ENCODE measurements around the gene L2HGDH.

Gene L2HGDH

DNA sequence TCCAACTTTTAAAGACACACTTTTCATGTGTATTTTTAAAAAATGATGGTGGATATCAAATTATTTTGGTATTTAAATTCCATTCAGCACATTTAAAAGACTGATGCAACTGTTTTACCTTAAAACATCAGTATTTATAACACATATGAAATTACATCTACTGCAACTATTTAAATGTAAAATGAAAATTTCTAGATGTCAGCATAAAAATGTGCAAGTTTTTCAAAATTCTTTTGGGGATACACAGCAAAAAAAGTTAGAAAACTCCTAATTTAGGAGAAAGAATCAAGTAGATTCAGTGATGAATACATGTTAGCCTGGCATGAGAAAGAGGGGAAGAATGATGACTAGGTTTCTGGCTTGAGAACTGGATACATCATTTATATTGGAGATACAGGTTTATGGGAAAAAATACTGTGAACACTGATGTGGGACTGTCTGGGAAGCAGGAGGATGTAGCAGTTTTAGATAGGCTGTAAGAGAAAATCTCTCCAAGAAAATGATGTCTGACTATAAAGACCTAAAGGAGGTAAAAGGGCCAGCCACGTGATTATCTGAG lies 89.9 kb downstream of the L2HGDH start:
- Histone ChIP-seq H3K36me3 (ENCODE audit: control insufficient read depth in 1 of 2, insufficient read depth in 2 of 2, low read length in 2 of 2) (peaks cover 0 to 5% of the 10 kb centered on the region in 2 experiments), H3K18ac (ENCODE audit: low read length) (no peak overlapping the region), H3K79me2 (ENCODE audit: control insufficient read depth, insufficient read depth, low read length, poor library complexity) (peaks cover 2% of the 10 kb centered on the region), H3K4me1 (ENCODE audit: control insufficient read depth in 1 of 2, insufficient read depth in 2 of 2, low read length in 2 of 2) (no peaks in the 10 kb centered on the region), H3K23ac (ENCODE audit: low read length) (no peak overlapping the region), H3K9ac (ENCODE audit: low read length) (no peak overlapping the region), H2BK120ac (ENCODE audit: insufficient read depth, low read length, poor library complexity) (no peak overlapping the region), H3K4ac (ENCODE audit: low read depth, low read length) (no peak overlapping the region), H2AK5ac (ENCODE audit: low read length) (no peak overlapping the region), H2BK12ac (ENCODE audit: low read length) (no peak overlapping the region), H3K9me3 (ENCODE audit: insufficient read depth, low read depth, low read length) (no peaks in the 10 kb centered on the region), H3K27me3 (ENCODE audit: insufficient read depth, low read length) (no peaks in the 10 kb centered on the region), H4K8ac (ENCODE audit: low read depth, low read length) (no peak overlapping the region), H3K14ac (ENCODE audit: low read length) (no peak overlapping the region), H3K27ac (ENCODE audit: low read depth, low read length) (no peak overlapping the region), H3K79me1 (ENCODE audit: low read length) (no peaks in the 10 kb centered on the region), H2AFZ (ENCODE audit: insufficient read depth, low read length, poor library complexity) (no peak overlapping the region), H3K4me3 (ENCODE audit: low read depth, low read length) (no peak overlapping the region), H3K4me2 (ENCODE audit: low read length) (no peak overlapping the region), H4K91ac (ENCODE audit: low read depth, low read length) (no peak overlapping the region), H4K12ac (ENCODE audit: low read depth, low read length) (no peak overlapping the region), H2BK5ac (ENCODE audit: low read depth, low read length, poor library complexity) (no peak overlapping the region)
- DNase-seq: no peak
- WGBS (ENCODE audit: extremely low coverage, insufficient coverage, insufficient read length): no CpG with 5 or more reads among the region's 1 CpG

DNA sequence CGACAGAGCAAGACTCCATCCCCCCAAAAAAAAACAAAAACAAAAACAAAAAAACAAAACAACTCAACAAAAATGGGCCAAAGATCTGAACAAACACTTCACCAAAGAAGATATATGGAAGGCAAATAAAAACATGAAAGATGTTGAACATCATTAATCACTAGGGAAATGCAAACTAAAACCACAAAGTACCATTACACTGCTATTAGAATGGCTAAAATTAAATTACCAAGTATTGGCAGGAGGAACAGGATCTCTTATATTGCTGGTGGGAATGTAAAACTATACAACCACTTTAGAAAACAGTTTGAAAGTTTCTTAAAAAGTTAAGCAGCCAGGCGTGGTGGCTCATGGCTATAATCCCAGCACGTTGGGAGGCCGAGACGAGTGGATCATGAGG lies 93.5 kb downstream of the L2HGDH start:
- H3K9me3 ChIP-seq (ENCODE audit: insufficient read depth, low read depth, low read length): no peaks in the 10 kb centered on the region
- H2BK5ac ChIP-seq (ENCODE audit: low read depth, low read length, poor library complexity): no peak overlapping the region
- H3K4me1 ChIP-seq (ENCODE audit: control insufficient read depth in 1 of 2, insufficient read depth in 2 of 2, low read length in 2 of 2): no peaks in the 10 kb centered on the region
- no peak overlapping the region for H3K4me2 ChIP-seq (ENCODE audit: low read length)
- no peak overlapping the region for H3K18ac ChIP-seq (ENCODE audit: low read length)
- no peak overlapping the region for H4K12ac ChIP-seq (ENCODE audit: low read depth, low read length)
- no peak overlapping the region for H3K27ac ChIP-seq (ENCODE audit: low read depth, low read length)
- no peak overlapping the region for H4K8ac ChIP-seq (ENCODE audit: low read depth, low read length)
- WGBS (ENCODE audit: extremely low coverage, insufficient coverage, insufficient read length): no CpG with 5 or more reads among the region's 5 CpGs
- H2BK120ac ChIP-seq (ENCODE audit: insufficient read depth, low read length, poor library complexity): no peak overlapping the region
- peaks cover 2% of the 10 kb centered on the region for H3K79me2 ChIP-seq (ENCODE audit: control insufficient read depth, insufficient read depth, low read length, poor library complexity)
- H3K4me3 ChIP-seq (ENCODE audit: low read depth, low read length): no peak overlapping the region
- H3K23ac ChIP-seq (ENCODE audit: low read length): no peak overlapping the region
- no peak overlapping the region for H3K4ac ChIP-seq (ENCODE audit: low read depth, low read length)
- H4K91ac ChIP-seq (ENCODE audit: low read depth, low read length): no peak overlapping the region
- H2AK5ac ChIP-seq (ENCODE audit: low read length): no peak overlapping the region
- H3K14ac ChIP-seq (ENCODE audit: low read length): no peak overlapping the region
- H3K79me1 ChIP-seq (ENCODE audit: low read length): no peaks in the 10 kb centered on the region
- no peak overlapping the region for H2BK12ac ChIP-seq (ENCODE audit: low read length)
- DNase-seq: no peak
- H3K9ac ChIP-seq (ENCODE audit: low read length): no peak overlapping the region
- no peaks in the 10 kb centered on the region for H3K27me3 ChIP-seq (ENCODE audit: insufficient read depth, low read length)
- H2AFZ ChIP-seq (ENCODE audit: insufficient read depth, low read length, poor library complexity): no peak overlapping the region
- peaks cover 0 to 5% of the 10 kb centered on the region in 2 experiments for H3K36me3 ChIP-seq (ENCODE audit: control insufficient read depth in 1 of 2, insufficient read depth in 2 of 2, low read length in 2 of 2)

DNA sequence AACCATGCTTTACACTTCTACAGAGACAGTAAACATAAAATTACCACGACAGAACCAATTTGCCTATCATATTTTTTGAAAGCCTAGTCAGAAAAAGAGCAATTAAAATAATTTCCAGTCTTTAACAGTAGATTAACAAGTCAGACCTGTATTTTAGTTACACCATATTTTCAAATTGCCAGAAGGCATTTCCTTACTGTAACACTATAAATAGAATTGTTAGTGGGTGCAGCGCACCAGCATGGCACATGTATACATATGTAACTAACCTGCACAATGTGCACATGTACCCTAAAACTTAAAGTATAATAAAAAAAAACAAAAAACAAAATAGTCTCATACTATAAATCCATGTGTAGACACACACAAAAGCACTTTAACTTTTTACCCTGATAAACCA lies 96.6 kb downstream of the L2HGDH start:
- Histone ChIP-seq H3K4me1 (ENCODE audit: control insufficient read depth in 1 of 2, insufficient read depth in 2 of 2, low read length in 2 of 2) (no peaks in the 10 kb centered on the region), H2AFZ (ENCODE audit: insufficient read depth, low read length, poor library complexity) (no peak overlapping the region), H3K18ac (ENCODE audit: low read length) (no peak overlapping the region), H4K91ac (ENCODE audit: low read depth, low read length) (no peak overlapping the region), H3K14ac (ENCODE audit: low read length) (no peak overlapping the region), H3K4me3 (ENCODE audit: low read depth, low read length) (no peak overlapping the region), H3K27ac (ENCODE audit: low read depth, low read length) (no peak overlapping the region), H3K23ac (ENCODE audit: low read length) (no peak overlapping the region), H3K27me3 (ENCODE audit: insufficient read depth, low read length) (no peaks in the 10 kb centered on the region), H3K79me2 (ENCODE audit: control insufficient read depth, insufficient read depth, low read length, poor library complexity) (no peaks in the 10 kb centered on the region), H3K79me1 (ENCODE audit: low read length) (no peaks in the 10 kb centered on the region), H3K4ac (ENCODE audit: low read depth, low read length) (no peak overlapping the region), H3K4me2 (ENCODE audit: low read length) (no peak overlapping the region), H4K8ac (ENCODE audit: low read depth, low read length) (no peak overlapping the region), H2BK12ac (ENCODE audit: low read length) (no peak overlapping the region), H2BK5ac (ENCODE audit: low read depth, low read length, poor library complexity) (no peak overlapping the region), H3K36me3 (ENCODE audit: control insufficient read depth in 1 of 2, insufficient read depth in 2 of 2, low read length in 2 of 2) (peaks cover 0 to 3% of the 10 kb centered on the region in 2 experiments), H4K12ac (ENCODE audit: low read depth, low read length) (no peak overlapping the region), H2AK5ac (ENCODE audit: low read length) (no peak overlapping the region), H2BK120ac (ENCODE audit: insufficient read depth, low read length, poor library complexity) (no peak overlapping the region), H3K9ac (ENCODE audit: low read length) (no peak overlapping the region), H3K9me3 (ENCODE audit: insufficient read depth, low read depth, low read length) (no peaks in the 10 kb centered on the region)
- DNase-seq: peak in 1 of 2 donors; percentile 72
- no CpG with 5 or more reads among the region's 2 CpGs for WGBS (ENCODE audit: extremely low coverage, insufficient coverage, insufficient read length)

- Histone ChIP-seq H2BK5ac (ENCODE audit: low read depth, low read length, poor library complexity) (no peak overlapping the region), H2AFZ (ENCODE audit: insufficient read depth, low read length, poor library complexity) (no peak overlapping the region), H2AK5ac (ENCODE audit: low read length) (no peak overlapping the region), H3K27ac (ENCODE audit: low read depth, low read length) (no peak overlapping the region), H3K79me2 (ENCODE audit: control insufficient read depth, insufficient read depth, low read length, poor library complexity) (no peaks in the 10 kb centered on the region), H4K12ac (ENCODE audit: low read depth, low read length) (no peak overlapping the region), H3K4me3 (ENCODE audit: low read depth, low read length) (no peak overlapping the region), H3K4ac (ENCODE audit: low read depth, low read length) (no peak overlapping the region), H3K18ac (ENCODE audit: low read length) (no peak overlapping the region), H3K9me3 (ENCODE audit: insufficient read depth, low read depth, low read length) (no peaks in the 10 kb centered on the region), H4K8ac (ENCODE audit: low read depth, low read length) (no peak overlapping the region), H2BK12ac (ENCODE audit: low read length) (no peak overlapping the region), H3K14ac (ENCODE audit: low read length) (no peak overlapping the region), H3K23ac (ENCODE audit: low read length) (no peak overlapping the region), H4K91ac (ENCODE audit: low read depth, low read length) (no peak overlapping the region), H2BK120ac (ENCODE audit: insufficient read depth, low read length, poor library complexity) (no peak overlapping the region), H3K4me1 (ENCODE audit: control insufficient read depth in 1 of 2, insufficient read depth in 2 of 2, low read length in 2 of 2) (no peaks in the 10 kb centered on the region), H3K79me1 (ENCODE audit: low read length) (no peaks in the 10 kb centered on the region), H3K9ac (ENCODE audit: low read length) (no peak overlapping the region), H3K27me3 (ENCODE audit: insufficient read depth, low read length) (no peaks in the 10 kb centered on the region), H3K4me2 (ENCODE audit: low read length) (no peak overlapping the region), H3K36me3 (ENCODE audit: control insufficient read depth in 1 of 2, insufficient read depth in 2 of 2, low read length in 2 of 2) (peaks cover 0 to 2% of the 10 kb centered on the region in 2 experiments)
- no CpG with 5 or more reads among the region's 2 CpGs for WGBS (ENCODE audit: extremely low coverage, insufficient coverage, insufficient read length)
- no peak for DNase-seq
Measured at GRCh38 chr14:50213795-50214194, 98.2 kb downstream of the L2HGDH start.
